ENCODE data around the gene TXN. TPM values are rescaled to one million over a fixed set of nuclear protein-coding genes. Genes with fewer than 3 reads are reported as not detected.
A peak's percentile ranks its signal among the peaks of the same experiment; 100 is the strongest.

The TXN gene
- 661 and 686 TPM in 2 replicates for total RNA-seq (2014; rRNA removed; shearing (Covaris generic))

- DNase-seq (ENCODE audit: low spot score), result peak; percentile 95
Measured at GRCh38 chr9:110256380-110257096, at the start of gene TXN. Gene TXN, minus strand, starts transcription at chr9:110256507. Its CDS starts 72 bp downstream, at chr9:110256435.

- DNase-seq (ENCODE audit: low spot score), result no peak
Measured at GRCh38 chr9:110303133-110303532, 46.8 kb upstream of the TXN start.

- no peak for DNase-seq (ENCODE audit: low spot score)
Measured at GRCh38 chr9:110298043-110298605, 41.8 kb upstream of the TXN start.

GRCh38 chr9:110293248-110293647 is 36.9 kb upstream of the TXN start:
- no peak for DNase-seq (ENCODE audit: low spot score)

- DNase-seq (ENCODE audit: low spot score), result peak; percentile 77
Measured at GRCh38 chr9:110291921-110292557, 35.7 kb upstream of the TXN start.

- DNase-seq (ENCODE audit: low spot score), result no peak
Measured at GRCh38 chr9:110290001-110290400, 33.7 kb upstream of the TXN start.

GRCh38 chr9:110288503-110288902 is 32.2 kb upstream of the TXN start:
- no peak for DNase-seq (ENCODE audit: low spot score)

- no peak for DNase-seq (ENCODE audit: low spot score)
Measured at GRCh38 chr9:110287289-110287680, 31.0 kb upstream of the TXN start.

- no peak for DNase-seq (ENCODE audit: low spot score)
Measured at GRCh38 chr9:110284211-110284844, 28.0 kb upstream of the TXN start.

GRCh38 chr9:110283751-110284150 is 27.4 kb upstream of the TXN start:
- no peak for DNase-seq (ENCODE audit: low spot score)

GRCh38 chr9:110282739-110283081 is 26.4 kb upstream of the TXN start:
- DNase-seq (ENCODE audit: low spot score), result no peak

- no peak for DNase-seq (ENCODE audit: low spot score)
Measured at GRCh38 chr9:110282018-110282738, 25.9 kb upstream of the TXN start.

- DNase-seq (ENCODE audit: low spot score), result no peak
Measured at GRCh38 chr9:110278080-110278707, 21.9 kb upstream of the TXN start.

GRCh38 chr9:110276781-110277180 is 20.5 kb upstream of the TXN start:
- DNase-seq (ENCODE audit: low spot score), result no peak

GRCh38 chr9:110270211-110270995 is 14.1 kb upstream of the TXN start:
- no peak for DNase-seq (ENCODE audit: low spot score)

GRCh38 chr9:110266795-110267194 is 10.5 kb upstream of the TXN start:
- DNase-seq (ENCODE audit: low spot score), result no peak

- no peak for DNase-seq (ENCODE audit: low spot score)
Measured at GRCh38 chr9:110261632-110262031, 5.3 kb upstream of the TXN start.

GRCh38 chr9:110260911-110261310 is 4.6 kb upstream of the TXN start:
- no peak for DNase-seq (ENCODE audit: low spot score)

GRCh38 chr9:110259566-110259965 is 3.3 kb upstream of the TXN start:
- DNase-seq (ENCODE audit: low spot score), result no peak

GRCh38 chr9:110258690-110259091 is 2.4 kb upstream of the TXN start:
- no peak for DNase-seq (ENCODE audit: low spot score)

- DNase-seq (ENCODE audit: low spot score), result no peak
Measured at GRCh38 chr9:110257956-110258355, 1.6 kb upstream of the TXN start.

Measured in H4 (cell line).